ACHN (cell line): ENCODE measurements around the gene MAP3K5.

Experiments
- DNase-seq: peaks from one replicate; pipeline ENCODE4 v3.0.0-alpha.2; 2015
- in situ Hi-C: cut with HindIII; loops from 2 replicates; pipeline ENCODE4 v1.10.0; 2017; ENCODE audit warnings: low sequenced_read_pairs, low pct_ligation_motif_present, low pct_unique_long_range_greater_than_20kb

Gene MAP3K5

DNA sequence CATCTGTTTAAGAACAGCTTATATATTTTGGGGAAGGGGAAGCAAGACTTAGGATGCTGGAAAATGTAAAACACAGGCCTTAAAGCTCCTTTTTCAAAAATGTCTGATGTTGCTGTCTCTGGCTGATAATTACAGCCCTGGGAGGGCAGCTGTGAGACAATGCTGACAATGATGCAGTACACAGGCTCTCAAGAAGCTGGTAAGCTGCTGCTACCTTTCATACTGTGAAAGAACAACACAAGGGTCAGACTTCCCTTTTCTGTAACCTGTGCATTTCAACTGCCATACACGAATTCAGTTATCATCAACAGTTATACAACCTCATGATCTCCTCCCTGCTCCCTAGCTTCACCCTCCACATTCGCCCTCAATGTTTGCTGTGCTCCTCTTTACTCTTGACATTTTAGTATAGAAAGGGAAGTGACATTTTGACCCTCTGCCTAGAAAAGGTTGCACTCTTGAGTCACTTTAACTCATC lies 267.3 kb downstream of the MAP3K5 start:
- no peak for DNase-seq
- in situ Hi-C loops: no loop called here

DNA sequence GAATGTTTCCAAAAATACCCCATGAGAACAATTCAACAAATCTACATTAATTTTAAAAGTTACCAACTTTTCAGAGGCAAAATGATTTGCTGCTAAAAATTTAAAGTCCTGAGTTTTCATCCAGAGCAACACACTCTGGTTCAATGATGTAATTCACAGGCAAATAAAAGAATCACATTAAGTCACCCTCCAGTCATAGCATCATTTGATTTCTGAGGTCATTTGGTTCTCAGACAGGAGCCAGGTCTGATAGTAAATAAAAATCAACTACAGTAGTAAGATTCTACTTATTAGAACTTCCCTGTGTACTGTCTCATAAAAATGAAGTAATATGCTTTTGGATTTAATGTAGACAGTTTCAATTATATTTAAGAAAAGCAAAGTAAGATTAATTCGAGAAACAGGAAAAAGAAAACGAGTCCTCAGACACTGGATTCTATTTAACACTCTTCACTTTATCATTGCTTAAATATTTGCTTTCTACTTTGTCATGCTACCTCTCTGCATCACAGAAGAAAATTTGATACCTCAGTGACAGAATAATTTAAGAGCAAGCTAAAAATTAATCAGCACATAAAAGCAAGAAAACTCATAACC lies 267.8 kb downstream of the MAP3K5 start:
- in situ Hi-C loops: no loop called here
- DNase-seq: no peak

GRCh38 chr6:136523196-136523595 lies 269.1 kb downstream of the MAP3K5 start:
- no peak for DNase-seq
- in situ Hi-C loops: no loop called here

DNA sequence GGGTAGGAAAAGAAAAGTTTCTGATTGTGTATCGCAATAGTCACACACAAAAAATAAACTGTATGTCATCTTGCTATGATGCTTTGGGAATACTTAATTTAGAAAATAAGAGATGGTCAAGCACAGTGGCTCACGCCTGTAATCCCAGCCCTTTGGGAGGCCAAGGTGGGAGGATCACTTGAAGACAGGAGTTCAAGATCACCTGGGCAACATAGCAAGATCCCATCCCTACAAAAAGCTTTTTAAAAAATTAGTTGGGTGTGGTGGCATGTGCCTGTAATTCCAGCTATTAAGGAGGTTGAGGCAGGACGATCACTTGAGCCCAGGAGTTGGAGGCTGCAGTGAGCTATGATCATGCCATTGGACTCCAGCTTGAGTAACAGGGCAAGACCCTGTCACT lies 269.6 kb downstream of the MAP3K5 start:
- in situ Hi-C loops: no loop called here
- no peak for DNase-seq

- DNase-seq: no peak
- in situ Hi-C loops: no loop called here
These were observed 270.4 kb downstream of the MAP3K5 start for GRCh38 chr6:136521911-136522310.

GRCh38 chr6:136521427-136521826 lies 270.9 kb downstream of the MAP3K5 start:
- in situ Hi-C loops: no loop called here
- no peak for DNase-seq

DNA sequence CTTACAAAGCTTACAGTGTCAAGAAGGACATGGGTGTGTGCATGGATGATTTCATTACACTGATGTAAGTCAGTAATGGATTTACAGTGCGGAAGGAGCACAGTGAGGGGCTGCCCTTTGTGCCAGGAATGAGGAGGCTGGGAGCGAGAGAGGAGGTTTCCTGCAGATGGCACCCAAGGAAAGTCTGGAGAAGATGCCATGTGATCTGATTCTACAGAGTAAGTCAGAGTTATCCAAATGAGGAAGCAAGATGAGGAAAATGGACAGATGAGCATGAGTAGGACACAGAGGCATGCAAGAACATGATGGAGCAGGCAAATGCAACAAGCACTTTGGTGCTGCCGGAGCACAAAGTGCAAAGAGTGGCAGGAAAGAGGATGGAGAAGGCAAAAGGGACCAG lies 271.8 kb downstream of the MAP3K5 start:
- in situ Hi-C loops: no loop called here
- DNase-seq: no peak

DNA sequence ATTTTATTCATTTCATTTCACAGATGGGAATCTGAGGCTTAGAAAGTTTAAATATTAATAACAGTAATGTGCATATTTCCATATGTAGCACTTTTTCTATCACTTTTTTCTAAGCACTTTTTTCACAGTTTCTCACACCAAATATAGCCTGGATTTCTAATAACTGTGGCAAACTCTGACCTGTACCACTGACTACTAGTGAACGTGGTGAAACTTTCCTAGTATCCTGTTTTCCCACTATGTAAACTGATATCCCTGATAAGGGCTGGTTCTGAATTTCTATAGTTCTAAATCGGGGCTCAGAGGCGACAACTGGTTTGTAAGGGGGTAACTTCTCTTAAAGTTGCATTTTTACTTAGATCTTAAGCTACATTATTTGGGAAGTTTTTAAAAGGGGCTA lies 274.7 kb downstream of the MAP3K5 start:
- in situ Hi-C loops: no loop called here
- no peak for DNase-seq

DNA sequence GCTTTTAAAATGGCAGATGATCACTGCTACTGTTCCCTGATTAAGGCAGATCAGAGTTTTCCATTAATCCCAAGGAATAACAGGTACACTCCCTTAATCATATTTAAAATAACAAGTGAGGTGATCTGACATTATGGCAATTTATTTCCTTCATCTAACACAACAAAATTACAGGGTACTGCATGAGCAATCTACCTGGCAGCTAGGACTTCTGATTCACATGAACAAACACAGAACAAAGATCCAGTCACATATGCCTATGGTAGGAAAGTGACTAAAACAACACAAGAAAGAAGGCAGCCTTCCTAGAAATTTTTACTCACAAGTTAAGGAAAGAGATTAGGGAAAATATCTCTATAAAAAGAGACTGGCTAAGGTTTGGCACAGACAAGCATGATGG lies 275.3 kb downstream of the MAP3K5 start:
- in situ Hi-C loops: no loop called here
- no peak for DNase-seq

DNA sequence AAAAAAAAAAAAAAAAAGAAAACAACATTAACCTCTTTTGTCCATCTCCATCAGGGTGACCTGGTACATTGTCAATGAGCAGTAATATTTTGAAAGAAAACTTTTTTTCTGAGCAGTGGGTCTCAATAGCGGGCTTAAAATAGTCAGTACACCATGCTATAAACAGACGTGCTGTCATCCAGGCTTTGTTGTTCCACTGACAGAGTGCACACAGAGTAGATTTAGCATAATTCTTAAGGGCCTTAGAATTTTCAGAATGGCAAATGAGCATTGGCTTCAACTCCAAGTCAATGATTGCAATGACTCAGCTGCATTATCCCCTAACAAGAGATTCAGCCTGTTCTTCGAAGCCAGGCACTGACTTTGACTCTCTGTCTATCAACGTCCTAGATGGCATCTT lies 277.7 kb downstream of the MAP3K5 start:
- no peak for DNase-seq
- in situ Hi-C loops: no loop called here

GRCh38 chr6:136511926-136512325 lies 280.4 kb downstream of the MAP3K5 start:
- no peak for DNase-seq
- in situ Hi-C loops: no loop called here

DNA sequence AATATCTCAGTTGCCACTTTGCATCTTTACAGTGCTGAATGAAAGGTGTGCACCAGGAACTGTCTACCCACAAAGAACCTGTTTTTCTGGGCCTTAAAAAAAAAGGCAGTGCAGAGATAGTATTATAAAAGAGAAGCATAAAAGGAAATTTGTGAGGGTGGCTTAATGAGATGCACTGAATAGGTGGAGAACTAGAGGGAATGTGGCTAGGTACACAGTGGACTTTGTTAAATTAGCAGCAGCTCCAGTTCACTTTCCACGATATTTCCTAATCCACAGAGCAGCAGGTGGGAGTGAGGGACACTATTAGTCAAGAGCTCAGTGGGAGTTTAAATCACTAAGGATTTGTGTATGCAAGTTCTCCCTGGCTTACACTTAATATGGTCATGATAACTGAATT lies 280.9 kb downstream of the MAP3K5 start:
- in situ Hi-C loops: no loop called here
- DNase-seq: no peak

DNA sequence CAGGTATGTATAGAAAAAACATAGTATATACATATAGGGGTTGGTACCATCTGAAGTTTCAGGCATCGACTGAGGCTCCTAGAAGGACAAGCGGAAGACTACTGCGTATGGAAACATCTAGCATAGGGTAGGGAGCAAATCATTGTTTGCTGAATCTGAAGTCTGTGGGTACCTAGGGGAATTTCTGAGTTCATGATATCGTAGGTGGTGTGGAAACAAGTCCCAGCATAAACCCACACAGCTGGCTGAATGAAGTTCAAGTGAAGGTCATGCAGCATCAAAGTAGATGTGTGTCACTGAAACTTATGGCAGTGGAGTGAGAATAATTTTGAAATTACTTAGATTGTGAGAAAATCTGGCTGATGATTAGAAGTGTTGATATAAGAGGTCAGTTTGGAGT lies 281.5 kb downstream of the MAP3K5 start:
- no peak for DNase-seq
- in situ Hi-C loops: no loop called here

DNA sequence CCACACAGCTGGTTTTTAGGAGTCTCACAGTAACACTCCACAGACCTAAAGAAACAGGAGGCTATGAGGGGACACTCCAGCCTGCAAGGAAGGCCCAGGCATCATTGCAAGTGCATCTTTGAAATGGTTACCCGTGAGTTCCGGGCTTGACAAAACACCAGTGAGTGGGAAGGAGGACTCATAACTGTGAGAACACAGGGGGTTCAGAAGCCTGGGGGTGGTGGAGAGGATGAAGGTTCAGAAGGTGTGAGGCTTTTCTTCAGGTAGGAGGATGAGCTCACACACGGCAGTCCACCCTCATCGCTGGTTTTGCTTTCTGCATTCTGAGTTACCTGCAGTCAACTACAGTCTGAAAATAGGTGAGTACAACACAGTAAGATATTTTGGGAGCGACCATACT lies 282.0 kb downstream of the MAP3K5 start:
- DNase-seq: no peak
- in situ Hi-C loops: no loop called here

GRCh38 chr6:136508725-136509392 lies 283.4 kb downstream of the MAP3K5 start:
- no peak for DNase-seq

More at GRCh38 chr6:136508725-136509392, 283.4 kb downstream of the MAP3K5 start:
- in situ Hi-C loops: no loop called here
